H1 (cell line): ENCODE data around the gene TTC6. TPM values are rescaled to one million over a fixed set of nuclear protein-coding genes. Genes with fewer than 3 reads are reported as not detected.

Experiments used
- CTCF ChIA-PET: fragments of 300-600 bp; sonication (Branson Sonifier 250); formaldehyde crosslinking; loops from one replicate; lab custom pipeline; 2021; ENCODE audit not compliant: partially characterized antibody; lab: Charles Lee
- POLR2A ChIA-PET: fragments of 300-600 bp; sonication (Branson Sonifier 250); formaldehyde crosslinking; loops from one replicate; lab custom pipeline; 2021; ENCODE audit warnings: inconsistent platforms; ENCODE audit not compliant: partially characterized antibody; lab: Charles Lee
- DNase-seq, 2 experiments: peaks; one replicate each; pipeline versions ENCODE4 v3.0.0 to v3.0.0-alpha.2; 2010 to 2022; ENCODE audit warnings: low spot score in 2 of 2, low read depth in 1 of 2, mixed read lengths in 1 of 2
- FAIRE-seq: peaks from 2 replicates; lab custom pipeline; 2011; peaks lifted over from hg19 to GRCh38; lab: Jason Lieb, UNC
- H2AFZ ChIP-seq: 2 replicates; pipeline ENCODE4 v1.8.1; 2012; ENCODE audit warnings: low read length, inconsistent platforms
- H2AK5ac ChIP-seq: 2 replicates; pipeline ENCODE4 v1.6.1; 2013; ENCODE audit warnings: low read depth, low read length
- H2BK120ac ChIP-seq: replicated peaks from 2 replicates; pipeline ENCODE3; 2013; ENCODE audit warnings: low read depth, low read length, inconsistent platforms
- H2BK12ac ChIP-seq: 2 replicates; pipeline ENCODE4 v1.6.1; 2013; ENCODE audit warnings: low read depth, low read length
- H2BK15ac ChIP-seq: 2 replicates; pipeline ENCODE4 v1.6.1; 2013; ENCODE audit warnings: low read length
- H2BK20ac ChIP-seq: 2 replicates; pipeline ENCODE4 v1.6.1; 2013; ENCODE audit warnings: low read length
- H2BK5ac ChIP-seq: 2 replicates; pipeline ENCODE4 v1.6.1; 2013; ENCODE audit warnings: low read depth, low read length
- H3K14ac ChIP-seq: 2 replicates; pipeline ENCODE4 v1.6.1; 2013; ENCODE audit warnings: inconsistent platforms; ENCODE audit not compliant: insufficient read length
- H3K18ac ChIP-seq: 2 replicates; pipeline ENCODE4 v1.6.1; 2013; ENCODE audit warnings: low read length; ENCODE audit errors: extremely low read depth
- H3K23ac ChIP-seq: 2 replicates; pipeline ENCODE4 v1.6.1; 2013; ENCODE audit warnings: inconsistent platforms; ENCODE audit not compliant: insufficient read length
- H3K23me2 ChIP-seq: 2 replicates; pipeline ENCODE4 v1.6.1; 2013; ENCODE audit warnings: low read depth, low read length
- H3K27ac ChIP-seq: 2 replicates; pipeline ENCODE4 v1.6.1; 2011; ENCODE audit warnings: low read depth, low read length, inconsistent platforms
- H3K27me3 ChIP-seq, 4 experiments: replicated peaks in 1 of 4; 1 replicate in 1 of 4; 2 replicates in 3 of 4; pipeline versions ENCODE4 v1.6.1 to v1.8.1; 2011 to 2013; ENCODE audit warnings: low read length in 3 of 4, mild to moderate bottlenecking in 3 of 4, inconsistent platforms in 2 of 4, mixed read lengths in 2 of 4, moderate library complexity in 1 of 4; ENCODE audit not compliant: control insufficient read depth in 3 of 4, insufficient read depth in 3 of 4; ENCODE audit errors: extremely low read depth in 1 of 4
- H3K36me3 ChIP-seq, 4 experiments: 2 replicates each; pipeline versions ENCODE4 v1.6.1 to v1.8.1; 2011 to 2013; ENCODE audit warnings: mild to moderate bottlenecking in 4 of 4, low read length in 3 of 4, moderate library complexity in 2 of 4, control low read depth in 1 of 4, inconsistent platforms in 1 of 4; ENCODE audit not compliant: insufficient read depth in 4 of 4, control insufficient read depth in 2 of 4
- H3K4ac ChIP-seq: replicated peaks from 2 replicates; pipeline ENCODE3; 2013; ENCODE audit warnings: low read length, low read depth, mixed read lengths, inconsistent platforms; ENCODE audit not compliant: insufficient read length
- H3K4me1 ChIP-seq, 4 experiments: replicated peaks in 1 of 4; 1 replicate in 1 of 4; 2 replicates in 3 of 4; pipeline versions ENCODE4 v1.6.1 to v1.8.1; 2011 to 2013; ENCODE audit warnings: low read length in 3 of 4, inconsistent platforms in 2 of 4, mixed read lengths in 1 of 4; ENCODE audit not compliant: insufficient read depth in 4 of 4, control insufficient read depth in 3 of 4
- H3K4me2 ChIP-seq, 2 experiments: 2 replicates each; pipeline versions ENCODE4 v1.6.1 to v1.8.1; 2011 to 2013; ENCODE audit warnings: low read depth in 2 of 2, low read length in 2 of 2, control low read depth in 1 of 2, inconsistent platforms in 1 of 2, mild to moderate bottlenecking in 1 of 2; ENCODE audit not compliant: insufficient read depth in 1 of 2
- H3K4me3 ChIP-seq, 4 experiments: fragments of 200-600, 300-600 bp in 1 of 4; sonication (generic), shearing (Covaris generic), sonication (Bioruptor Twin) in 1 of 4; 2 replicates each; pipeline versions ENCODE4 v1.5.1 to v1.8.1; 2011 to 2016; ENCODE audit warnings: low read length in 4 of 4, low read depth in 3 of 4, control low read depth in 2 of 4, inconsistent platforms in 2 of 4, mild to moderate bottlenecking in 2 of 4, mixed read lengths in 1 of 4, moderate library complexity in 1 of 4; ENCODE audit not compliant: insufficient read depth in 2 of 4; ENCODE audit errors: extremely low read depth in 1 of 4
- H3K56ac ChIP-seq: replicated peaks from 2 replicates; pipeline ENCODE3; 2013; ENCODE audit warnings: low read depth, mild to moderate bottlenecking, mixed read lengths, low read length, inconsistent platforms; ENCODE audit not compliant: insufficient read length
- H3K79me1 ChIP-seq: 2 replicates; pipeline ENCODE4 v1.6.1; 2013; ENCODE audit warnings: low read depth, low read length, control low read depth
- H3K79me2 ChIP-seq, 2 experiments: 2 replicates each; pipeline versions ENCODE4 v1.6.1 to v1.8.1; 2012 to 2013; ENCODE audit warnings: low read length in 2 of 2, mild to moderate bottlenecking in 2 of 2, inconsistent platforms in 1 of 2; ENCODE audit not compliant: insufficient read depth in 2 of 2, control insufficient read depth in 1 of 2
- H3K9ac ChIP-seq, 4 experiments: replicated peaks in 1 of 4; 1 replicate in 1 of 4; 2 replicates in 3 of 4; pipeline versions ENCODE4 v1.6.1 to v1.8.1; 2011 to 2013; ENCODE audit warnings: low read depth in 3 of 4, low read length in 3 of 4, control low read depth in 2 of 4, mild to moderate bottlenecking in 2 of 4, moderate library complexity in 2 of 4, inconsistent platforms in 1 of 4; ENCODE audit errors: extremely low read depth in 1 of 4
- H3K9me3 ChIP-seq, 2 experiments: 2 replicates each; pipeline versions ENCODE4 v1.6.1 to v1.8.1; 2012 to 2013; ENCODE audit warnings: mild to moderate bottlenecking in 2 of 2, moderate library complexity in 2 of 2, control low read depth in 1 of 2, inconsistent platforms in 1 of 2, low read depth in 1 of 2, low read length in 1 of 2, mixed read lengths in 1 of 2; ENCODE audit not compliant: insufficient read depth in 2 of 2
- H4K20me1 ChIP-seq, 2 experiments: replicated peaks in 1 of 2; 2 replicates each; pipeline versions ENCODE3 to v1.8.1; 2011 to 2013; ENCODE audit warnings: inconsistent platforms in 2 of 2, low read length in 2 of 2, mild to moderate bottlenecking in 1 of 2; ENCODE audit not compliant: insufficient read depth in 2 of 2, control insufficient read depth in 1 of 2
- H4K5ac ChIP-seq: 2 replicates; pipeline ENCODE4 v1.6.1; 2013; ENCODE audit warnings: low read length, low read depth, mixed read lengths, inconsistent platforms; ENCODE audit not compliant: insufficient read length
- H4K8ac ChIP-seq: 2 replicates; pipeline ENCODE4 v1.8.0; 2013; ENCODE audit warnings: mild to moderate bottlenecking, moderate library complexity, low read length, inconsistent platforms; ENCODE audit not compliant: insufficient read depth; ENCODE audit errors: extremely low read depth
- H4K91ac ChIP-seq: replicated peaks from 2 replicates; pipeline ENCODE3; 2013; ENCODE audit warnings: low read length, mixed read lengths, inconsistent platforms; ENCODE audit not compliant: insufficient read length
- ASH2L ChIP-seq: fragments of 200-600, 300-600 bp; sonication (generic); IDR thresholded peaks from one replicate; pipeline ENCODE4 v1.7.1; 2017; ENCODE audit warnings: low read length
- BACH1 ChIP-seq: IDR thresholded peaks from 2 replicates; pipeline ENCODE4 v1.6.1; 2012; ENCODE audit warnings: low read length, improper control_type of control experiment
- CBX5 ChIP-seq: fragments of 300-800, 300-1000 bp; sonication (generic); IDR thresholded peaks from 2 replicates; pipeline ENCODE4 v1.7.1; 2016; ENCODE audit warnings: antibody characterized with exemption, low read length, low read depth
- CHD2 ChIP-seq: IDR thresholded peaks from 2 replicates; pipeline ENCODE4 v1.6.1; 2012; ENCODE audit warnings: low read length, improper control_type of control experiment
- EZH2 ChIP-seq: fragments of 200-600 bp; sonication (generic); IDR thresholded peaks from 2 replicates; pipeline ENCODE4 v1.7.1; 2012; ENCODE audit warnings: low read depth, mild to moderate bottlenecking, moderate library complexity, low read length, inconsistent platforms; ENCODE audit not compliant: severe bottlenecking
- GABPA ChIP-seq: IDR thresholded peaks from 2 replicates; pipeline ENCODE4 v1.6.1; 2011; ENCODE audit warnings: mild to moderate bottlenecking, low read length, moderate library complexity, borderline replicate concordance; ENCODE audit not compliant: insufficient read depth
- HDAC6 ChIP-seq: IDR thresholded peaks from one replicate; pipeline ENCODE4 v1.7.1; 2012; ENCODE audit warnings: low read depth, mild to moderate bottlenecking, inconsistent platforms, low read length, moderate library complexity
- JUND ChIP-seq: IDR thresholded peaks from 2 replicates; pipeline ENCODE4 v1.6.1; 2011; ENCODE audit warnings: mild to moderate bottlenecking, improper control_type of control experiment, low read length
- KDM4A ChIP-seq: IDR thresholded peaks from one replicate; pipeline ENCODE4 v1.7.1; 2012; ENCODE audit warnings: low read depth, mild to moderate bottlenecking, moderate library complexity, low read length, inconsistent platforms; ENCODE audit not compliant: severe bottlenecking
- POLR2A ChIP-seq, 2 experiments: IDR thresholded peaks; 1 replicate in 1 of 2; 2 replicates in 1 of 2; pipeline ENCODE4 v1.6.1; 2011; ENCODE audit warnings: low read depth in 2 of 2, low read length in 2 of 2, mild to moderate bottlenecking in 2 of 2; ENCODE audit errors: control extremely low read depth in 1 of 2
- RBBP5 ChIP-seq: IDR thresholded peaks from 2 replicates; pipeline ENCODE4 v1.7.1; 2012; ENCODE audit warnings: low read depth, mild to moderate bottlenecking, inconsistent platforms, low read length, moderate library complexity, borderline replicate concordance
- SRF ChIP-seq: IDR thresholded peaks from 2 replicates; pipeline ENCODE4 v1.6.1; 2011; ENCODE audit warnings: mild to moderate bottlenecking, low read depth, low read length, moderate library complexity
- TAF1 ChIP-seq: IDR thresholded peaks from 2 replicates; pipeline ENCODE4 v1.6.1; 2011; ENCODE audit warnings: mild to moderate bottlenecking, low read depth, low read length
- TBP ChIP-seq: IDR thresholded peaks from 2 replicates; pipeline ENCODE4 v1.6.1; 2011; ENCODE audit warnings: low read depth, low read length, improper control_type of control experiment
- TEAD4 ChIP-seq: IDR thresholded peaks from 2 replicates; pipeline ENCODE4 v1.6.1; 2012; ENCODE audit warnings: low read depth, low read length, inconsistent platforms, mixed read lengths
- WGBS, 2 experiments: shearing (Covaris generic) in 1 of 2; methylation state at CpG; one replicate each; pipeline versions ENCODE4 v1.1.6 to v1.1.7; 2013 to 2015; ENCODE audit warnings: low lambda C conversion rate in 2 of 2, mixed read lengths in 2 of 2, inconsistent platforms in 1 of 2, low coverage in 1 of 2, missing lambda C conversion rate in 1 of 2; ENCODE audit not compliant: insufficient replicate concordance in 2 of 2, insufficient coverage in 1 of 2, insufficient read length in 1 of 2; ENCODE audit errors: extremely low coverage in 1 of 2, missing lambda C conversion rate in 1 of 2; 5-methylcytosine and 5-hydroxymethylcytosine counted together
- polyA plus RNA-seq, 7 experiments: library from polyadenylated mRNA; depleted of rRNA in 3 of 7; stranded (reverse) in 5 of 7; unstranded in 2 of 7; fragments of >200 nt in 5 of 7; fragments of 200-250 nt in 2 of 7; gene quantifications; 1 replicate in 5 of 7; 2 replicates in 1 of 7; 4 replicates in 1 of 7; pipeline versions ENCODE4 v1.2.1 to v1.2.3, GENCODE V29; 2011 to 2013; ENCODE audit warnings: missing spikeins in 2 of 7, mixed read lengths in 2 of 7
- total RNA-seq: library from RNA; stranded (reverse); fragmentation: NEBNext Ultra II Directional; extraction: Animal tissue kit (Norgen Biotek cat#: 25700); gene quantifications from 2 replicates; pipeline ENCODE4 v1.2.1, GENCODE V29; 2021

Gene TTC6
- total and polyA plus RNA-seq, 2 of the 8 experiments (the other 6 are each of a cell fraction or from before 2014, with no cell fraction given), result 0.02 TPM; not detected in 1

DNA sequence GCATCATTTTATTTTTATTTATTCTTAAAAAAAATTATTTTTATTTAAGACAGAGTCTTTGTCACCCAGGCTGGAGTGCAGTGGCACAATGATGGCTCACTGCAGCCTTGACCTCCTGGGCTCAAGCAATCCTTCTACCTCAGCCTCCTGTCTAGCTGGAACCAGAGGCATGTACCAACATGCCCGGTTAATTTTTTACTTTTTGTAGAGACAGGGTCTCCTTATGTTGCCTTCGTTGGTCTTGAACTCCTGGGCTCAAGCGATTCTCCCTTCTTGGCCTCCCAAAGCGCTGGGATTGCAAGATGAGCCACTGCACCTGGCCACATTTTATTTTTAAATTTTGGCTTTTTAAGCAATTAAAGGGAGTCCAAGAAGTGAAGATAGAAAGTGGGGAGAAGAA lies 21.4 kb downstream of the TTC6 start:
- Histone ChIP-seq H4K91ac (no peak overlapping the region), H4K5ac (no peak overlapping the region), H3K27ac (no peak overlapping the region), H4K20me1 (no peaks in the 10 kb centered on the region), H2BK15ac (no peak overlapping the region), H2BK20ac (no peak overlapping the region), H3K9ac (no peak overlapping the region), H2AK5ac (no peak overlapping the region), H3K18ac (no peak overlapping the region), H2BK120ac (no peak overlapping the region), H3K4me1 (no peaks in the 10 kb centered on the region), H3K9me3 (peaks cover 9 to 15% of the 10 kb centered on the region in 2 experiments), H2AFZ (no peak overlapping the region), H2BK5ac (no peak overlapping the region), H3K56ac (no peak overlapping the region), H3K23me2 (peaks cover under 1% of the 10 kb centered on the region; the same call in 1 of the 2 replicates), H3K4ac (no peak overlapping the region), H3K36me3 (no peaks in the 10 kb centered on the region), H2BK12ac (no peak overlapping the region), H3K23ac (no peak overlapping the region), H3K4me2 (no peak overlapping the region), H3K14ac (no peak overlapping the region), H3K27me3 (peaks cover 8 to 17% (median 13%) of the 10 kb centered on the region in 4 experiments), H3K4me3 (no peak overlapping the region), H3K79me1 (no peaks in the 10 kb centered on the region), H4K8ac (no peak overlapping the region), H3K79me2 (no peaks in the 10 kb centered on the region)
- 96% methylated on average over 4 of the region's 4 CpGs; no CpG with 5 or more reads in 1 of the 2 experiments for WGBS, 2 experiments
- DNase-seq (no peak), FAIRE-seq (no peak)
- CTCF ChIA-PET, result no interaction called here
- POLR2A ChIA-PET, result no interaction called here
- TF ChIP-seq SRF (no peak), EZH2 (no peak), TEAD4 (no peak), POLR2A (IDR thresholded peaks at IDR 0.05; ENCODE audit: control extremely low read depth in 1 of 2, low read depth in 2 of 2, low read length in 2 of 2) (no peak), TBP (no peak), CHD2 (no peak), BACH1 (no peak), KDM4A (no peak), GABPA (no peak), HDAC6 (no peak), JUND (no peak), TAF1 (no peak), CBX5 (no peak), ASH2L (no peak), RBBP5 (no peak)
